Measurements from ENCODE around the gene MAD1L1.

GRCh38 chr7:1883834-1884582 lies 348.7 kb downstream of the MAD1L1 start:
- TF ChIP-seq EZH2phosphoT487 (IDR thresholded peaks at IDR 0.05; ENCODE audit: insufficient read depth, low read depth) (no peak), EZH2 (IDR thresholded peaks at IDR 0.05; ENCODE audit: insufficient read depth, poor library complexity, severe bottlenecking) (no peak)
